DMS79 (cell line): ENCODE results near the gene CHCHD4.

Experiments used
- DNase-seq: peaks from one replicate; lab custom pipeline; 2025; lab: John Stamatoyannopoulos, UW

Gene CHCHD4

GRCh38 chr3:14124615-14125192, at the start of gene CHCHD4, which contains the start of gene TMEM43:
Gene CHCHD4, minus strand, starts transcription at chr3:14124870. Its CDS starts 194 bp downstream, at chr3:14124676.
Gene TMEM43, plus strand, starts transcription at chr3:14125052. Its CDS starts 142 bp downstream, at chr3:14125194.
- DNase-seq, result peak; percentile 91

- DNase-seq, result no peak
Observed at GRCh38 chr3:14172496-14172895, 47.8 kb upstream of the CHCHD4 start.

- DNase-seq, result no peak
Observed at GRCh38 chr3:14170531-14171159, 46.0 kb upstream of the CHCHD4 start.

DNA sequence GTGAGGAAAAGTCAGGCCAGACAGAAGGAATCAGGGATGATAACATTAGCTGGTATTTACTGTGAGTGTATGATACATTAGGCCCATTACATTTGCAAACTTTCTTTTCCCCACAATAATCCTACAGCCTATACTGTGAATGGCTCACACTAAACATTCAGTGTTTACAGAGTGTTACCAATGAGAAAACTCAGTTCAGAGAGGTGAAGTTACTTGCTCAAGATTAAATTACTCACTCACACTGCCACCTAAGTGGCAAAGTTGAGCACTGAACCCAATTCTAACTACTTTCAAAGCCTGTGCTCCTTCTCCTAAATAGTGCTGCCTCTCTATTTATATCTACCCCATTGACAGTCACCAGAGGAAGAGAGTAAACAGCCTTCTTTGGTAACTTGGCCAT, 45.2 kb upstream of the CHCHD4 start:
- DNase-seq, result no peak

DNA sequence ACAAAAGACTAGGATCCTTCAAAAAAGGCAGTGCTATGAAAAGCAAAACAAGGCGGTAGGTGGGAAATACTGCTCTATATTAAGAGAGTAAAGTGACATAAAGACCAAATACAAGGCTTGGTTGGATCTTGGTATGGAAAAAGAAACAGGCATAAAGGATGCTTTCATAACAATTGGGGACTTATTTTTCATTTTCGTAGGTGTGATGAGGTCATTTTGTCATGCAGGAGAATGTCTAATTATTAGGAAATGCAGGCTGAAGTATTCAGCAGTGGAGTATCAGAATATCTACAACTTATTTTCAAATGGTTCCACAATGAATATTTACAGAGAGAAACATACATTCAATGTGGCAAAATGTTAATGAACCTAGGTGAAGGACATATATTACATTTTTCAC, 44.8 kb upstream of the CHCHD4 start:
- DNase-seq, result no peak

DNA sequence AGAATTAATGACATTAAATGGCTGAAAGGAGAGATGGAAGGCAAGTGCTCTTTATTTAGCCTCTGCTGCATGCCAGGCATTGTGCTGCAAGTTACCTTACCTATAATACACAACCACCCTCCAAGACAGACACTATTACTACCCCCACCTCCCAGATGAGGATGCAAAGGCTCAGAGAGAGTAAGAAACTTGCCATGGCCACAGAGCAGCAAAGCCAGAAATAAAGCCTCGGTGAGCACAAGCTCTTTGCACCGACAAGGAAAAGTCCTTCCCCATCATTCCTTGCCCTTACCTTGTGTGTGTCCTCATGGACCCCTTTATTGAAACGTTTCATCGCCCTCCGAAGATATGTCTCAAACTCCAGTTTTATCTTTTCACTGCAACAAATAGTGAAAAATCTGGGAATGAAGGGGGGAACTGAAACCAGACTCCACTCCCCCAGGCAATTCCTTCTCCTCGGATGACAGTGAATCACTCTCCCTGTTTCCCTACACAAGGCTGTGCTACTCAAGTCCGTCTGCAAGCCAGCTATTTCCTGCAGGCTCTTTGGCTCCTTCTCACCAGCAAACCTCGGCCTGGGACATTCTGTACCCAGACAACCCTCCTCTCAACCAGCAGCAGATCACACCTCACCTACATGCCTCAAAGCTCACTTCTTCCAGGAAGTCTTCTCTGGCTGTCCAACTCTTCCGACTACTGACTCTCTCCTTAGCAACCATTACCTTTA, 42.4 kb upstream of the CHCHD4 start:
- no peak for DNase-seq

DNA sequence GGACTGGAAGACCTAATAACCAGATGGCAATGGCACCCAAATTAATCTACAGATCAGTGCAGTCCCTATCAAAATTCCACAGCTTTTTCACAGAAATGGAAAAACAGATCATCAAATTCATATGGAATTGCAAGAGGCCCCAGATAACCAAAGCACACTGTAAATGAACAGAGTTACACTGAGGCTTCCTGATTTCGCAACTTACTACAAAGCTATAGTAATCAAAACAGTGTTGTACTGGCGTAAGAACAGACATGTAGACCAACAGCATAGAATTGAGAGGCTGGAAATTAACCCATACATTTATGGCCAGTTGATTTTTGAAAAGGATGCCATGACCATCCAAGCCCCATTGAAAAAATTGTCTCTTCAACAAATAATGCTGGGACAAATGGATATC, 37.5 kb upstream of the CHCHD4 start:
- no peak for DNase-seq

DNA sequence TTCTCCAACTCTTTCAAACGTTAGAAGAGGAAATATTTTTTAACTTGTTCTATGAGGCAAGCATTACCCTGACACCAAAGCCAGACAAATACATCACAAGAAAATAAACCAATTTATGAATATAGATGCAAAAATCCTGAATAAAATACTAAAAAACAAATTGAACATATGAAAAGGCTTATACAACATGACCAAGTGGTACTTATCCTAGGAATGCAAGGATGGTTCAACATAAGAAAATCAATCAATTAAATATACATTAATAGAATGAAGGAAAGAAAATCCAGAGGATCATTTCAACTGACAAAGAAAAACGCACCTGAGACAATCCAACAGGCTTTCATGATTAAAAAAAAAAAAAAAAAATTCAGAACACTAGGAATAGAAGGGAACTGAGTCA, 36.6 kb upstream of the CHCHD4 start:
- no peak for DNase-seq

DNA sequence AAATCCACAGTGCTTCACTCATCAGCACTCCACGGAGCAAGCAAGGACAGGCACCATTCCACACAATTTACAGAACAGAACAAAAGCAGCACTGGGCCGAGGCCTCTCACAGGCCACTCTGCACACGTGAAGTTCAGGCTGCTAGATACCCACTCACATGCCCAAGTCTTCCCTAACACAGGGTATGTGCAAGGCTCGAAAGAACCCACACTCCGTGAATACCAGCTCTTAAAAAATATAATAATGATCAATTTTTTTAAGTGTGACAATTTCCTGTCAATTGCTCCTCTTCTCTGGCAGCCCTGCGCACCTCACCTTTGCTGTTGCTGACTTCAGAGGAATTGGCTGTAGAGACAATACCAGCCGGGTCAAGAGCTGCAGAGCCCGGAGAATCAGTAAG, 34.8 kb upstream of the CHCHD4 start:
- no peak for DNase-seq

DNA sequence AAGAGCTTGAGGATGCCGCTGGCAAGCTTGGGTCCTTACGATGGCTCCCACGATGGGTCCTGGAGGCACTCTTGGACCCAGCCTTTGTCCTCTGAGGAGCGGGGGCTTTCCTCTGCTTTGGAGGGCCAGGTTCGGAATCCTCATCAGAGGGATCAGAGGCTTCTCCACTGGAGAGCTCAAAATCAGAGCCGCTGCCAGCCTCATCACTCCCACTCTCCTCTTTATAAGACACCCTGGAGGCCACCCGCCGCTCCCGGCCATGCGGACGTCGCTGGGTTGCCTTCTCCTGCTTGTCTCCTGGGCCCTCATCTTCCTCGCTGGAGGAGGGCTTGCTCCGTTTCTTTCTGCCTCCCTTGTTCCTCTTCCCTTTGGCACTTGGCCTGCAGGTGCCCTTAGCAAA, 33.7 kb upstream of the CHCHD4 start:
- no peak for DNase-seq

GRCh38 chr3:14157951-14158350, 33.3 kb upstream of the CHCHD4 start:
- DNase-seq, result no peak

DNA sequence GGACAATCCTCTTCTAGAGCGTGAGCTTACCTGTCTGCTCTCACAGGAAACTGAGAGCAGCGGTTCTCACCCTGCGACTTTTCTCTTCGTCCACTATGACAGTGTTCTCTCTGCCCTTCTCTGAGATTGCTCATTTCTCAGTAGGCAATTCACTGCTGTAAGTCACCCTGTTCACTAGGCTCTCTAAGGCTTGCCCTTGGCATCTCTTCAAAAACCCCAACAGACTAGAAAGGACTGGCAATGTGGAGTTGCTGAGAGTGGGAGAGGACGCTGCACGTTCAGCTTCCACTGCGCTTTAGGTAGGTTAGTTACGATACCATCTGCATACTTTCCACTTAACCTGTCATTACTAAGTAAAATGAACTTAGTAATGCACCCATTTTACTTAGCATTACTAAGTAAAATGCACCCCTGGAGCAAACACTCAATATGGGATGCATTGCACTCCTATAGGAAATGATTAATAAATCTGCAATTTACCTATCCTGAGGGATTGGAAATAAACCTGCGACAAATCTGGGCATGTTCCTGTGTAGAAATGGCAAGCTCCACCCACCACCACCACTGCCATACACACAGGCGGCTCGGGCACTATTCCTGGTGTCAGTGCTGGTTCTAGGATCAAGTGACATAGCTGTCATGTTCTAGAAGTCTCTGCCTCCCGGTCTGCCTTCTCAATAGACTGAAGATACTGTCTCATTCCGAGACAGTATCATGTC, 32.3 kb upstream of the CHCHD4 start:
- DNase-seq, result no peak

GRCh38 chr3:14156201-14156600, 31.5 kb upstream of the CHCHD4 start:
- DNase-seq, result no peak

DNA sequence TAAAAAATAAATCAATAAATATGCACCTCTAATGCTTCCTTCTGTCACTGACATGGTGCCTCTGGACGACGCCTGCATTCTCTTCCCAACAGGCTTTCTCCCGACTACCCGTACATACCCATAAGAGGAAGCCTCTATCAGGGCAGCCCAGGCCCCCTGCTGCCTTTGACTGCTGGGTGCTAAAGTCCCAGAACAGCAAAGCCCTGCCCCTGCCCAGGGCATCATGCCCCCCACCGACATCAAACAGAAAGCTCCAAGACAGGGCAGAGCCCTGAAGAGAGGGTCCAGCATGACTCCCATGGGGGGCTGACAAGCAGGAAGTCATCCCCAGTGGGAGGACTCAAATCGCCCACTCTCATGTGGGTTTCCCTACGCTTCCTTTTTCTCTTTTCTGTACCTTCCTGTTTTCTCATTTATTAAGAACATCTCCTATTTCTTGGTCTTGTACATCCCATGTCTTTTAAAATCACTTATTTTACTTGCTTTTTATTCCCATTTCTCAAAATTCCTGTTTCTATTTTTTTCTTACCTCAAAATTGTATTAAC, 30.3 kb upstream of the CHCHD4 start:
- DNase-seq, result no peak

GRCh38 chr3:14154276-14154675, 29.6 kb upstream of the CHCHD4 start:
- no peak for DNase-seq

GRCh38 chr3:14153663-14154062, 29.0 kb upstream of the CHCHD4 start:
- no peak for DNase-seq

DNA sequence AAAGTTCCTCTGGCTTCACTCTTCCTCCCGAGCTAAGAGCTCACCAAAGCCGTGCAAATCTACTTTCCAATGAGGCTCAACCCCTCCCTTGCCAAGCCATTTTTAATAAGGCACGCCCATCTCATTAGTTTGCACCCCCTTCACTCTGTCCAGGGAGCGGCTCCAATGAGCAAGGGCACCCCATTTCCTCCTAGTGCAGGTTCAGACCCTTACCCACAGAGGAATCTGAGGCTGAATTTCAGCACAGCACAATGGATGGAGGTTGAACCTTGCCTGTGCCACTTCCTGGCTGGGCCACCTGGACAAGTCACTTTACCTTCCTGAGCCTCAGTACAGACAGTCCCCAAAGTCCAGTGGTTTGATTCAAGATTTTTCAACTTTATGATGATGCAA, 28.3 kb upstream of the CHCHD4 start:
- DNase-seq, result no peak

DNA sequence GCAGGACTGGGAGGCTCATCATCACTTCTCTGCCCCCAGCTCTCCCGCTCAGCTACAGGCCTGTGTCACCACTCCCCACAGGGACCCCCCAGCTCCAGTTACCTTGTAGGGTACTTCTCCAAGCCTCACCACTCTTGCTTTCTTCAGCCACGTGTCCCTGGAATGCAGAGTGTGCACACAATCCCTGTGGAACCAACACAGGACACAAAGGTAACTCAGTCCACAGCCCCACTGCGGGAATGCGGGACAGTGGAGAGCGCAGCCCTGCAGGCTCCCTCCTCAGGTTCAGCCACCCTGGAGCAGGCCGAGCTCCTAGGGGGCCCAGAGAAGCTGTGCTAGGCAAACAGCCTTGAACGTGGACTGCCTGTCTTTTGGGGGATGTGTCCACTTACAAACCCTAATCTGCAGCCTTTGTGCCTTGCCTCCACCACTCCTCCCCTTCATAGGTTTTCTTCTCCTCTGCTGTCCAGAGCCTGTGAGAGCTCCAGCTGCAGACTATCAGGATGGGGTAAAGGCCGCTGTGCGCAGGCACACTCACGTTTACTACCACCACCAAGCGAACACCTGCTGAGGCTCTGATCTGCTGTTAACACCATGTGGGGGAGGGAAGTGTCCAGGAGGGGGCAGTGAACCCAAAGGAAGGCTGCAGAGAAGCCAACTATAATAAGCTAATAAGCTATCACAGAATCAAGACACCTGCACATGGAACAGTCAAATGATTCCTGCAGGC, 27.7 kb upstream of the CHCHD4 start:
- no peak for DNase-seq

GRCh38 chr3:14151471-14152083, 26.9 kb upstream of the CHCHD4 start:
- DNase-seq, result no peak

GRCh38 chr3:14150491-14151230, 26.0 kb upstream of the CHCHD4 start:
- DNase-seq, result no peak

DNA sequence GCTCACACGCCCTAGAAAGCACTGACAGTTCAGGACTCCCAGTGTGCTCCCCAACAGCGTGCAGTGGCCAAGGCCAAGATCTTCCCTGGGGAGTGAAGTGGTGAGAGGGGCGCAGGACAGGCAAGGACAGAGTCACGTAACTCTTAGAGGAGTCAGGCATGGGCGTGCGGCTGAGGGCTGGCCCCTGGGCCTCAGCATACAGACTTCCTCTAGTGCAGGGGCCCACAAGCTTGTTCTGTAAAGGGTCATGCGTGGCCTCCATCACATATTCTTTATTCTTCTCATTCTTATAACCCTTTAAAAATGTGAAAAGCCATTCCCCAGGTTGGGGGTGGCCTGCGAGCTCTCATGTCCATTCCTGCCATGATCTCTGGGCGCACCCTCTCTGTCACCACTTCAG, 25.4 kb upstream of the CHCHD4 start:
- no peak for DNase-seq
